Stimulated activated CD8-positive, alpha-beta memory T cell treated with anti-CD3 and anti-CD28 coated beads, Interleukin-12 subunit alpha, Interleukin-12 subunit beta, amount 100 ng/mL, for 4 hours (primary cell): ENCODE measurements around the gene HBM.
"Not testable (repeated sequence)": the region's sequence is repeated elsewhere in the genome, so short reads cannot be mapped to it uniquely, and the experiment has no call there.

ENCODE experiments used
- DNase-seq: peaks from one replicate; pipeline ENCODE4 v3.0.0-alpha.2; 2020; ENCODE audit warnings: low read depth

The HBM gene

DNA sequence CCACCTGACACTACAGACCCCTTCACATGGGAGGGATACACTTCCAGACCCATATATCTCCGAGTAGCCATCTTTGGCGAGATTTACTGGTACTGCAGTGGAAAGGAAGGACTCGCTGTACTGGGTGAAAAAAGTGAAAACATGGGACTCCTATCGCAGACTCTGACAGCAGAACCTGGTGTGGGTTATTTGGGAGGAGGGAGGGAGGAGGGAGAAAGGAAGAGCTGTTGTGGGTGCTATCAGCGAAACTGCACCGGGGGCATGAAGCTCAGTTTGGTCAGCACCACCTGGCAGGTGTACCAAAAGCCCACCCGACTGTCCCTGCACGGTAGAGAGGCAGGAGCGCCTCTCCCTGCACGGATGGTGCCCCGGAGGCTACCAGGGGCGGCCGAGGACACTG lies 19.4 kb downstream of the HBM start:
- DNase-seq = no peak

DNA sequence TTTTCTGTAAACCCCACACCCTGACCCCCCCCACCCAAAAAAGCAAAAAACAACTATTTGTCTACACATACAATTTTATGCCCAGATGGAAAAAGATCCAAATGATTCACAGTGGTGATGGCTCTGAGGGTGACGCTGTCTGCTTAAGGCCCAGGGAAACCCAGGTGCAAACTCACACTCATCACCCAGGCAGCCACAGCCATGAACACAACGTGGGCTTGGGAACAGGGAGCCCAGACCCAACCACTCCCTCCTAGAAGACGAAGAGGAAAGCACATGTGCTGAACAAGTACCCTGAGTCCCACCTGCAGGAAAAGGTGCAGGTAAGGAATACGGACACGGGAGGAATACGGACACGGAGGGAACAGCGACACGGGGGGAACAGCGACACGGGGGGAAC lies 19.9 kb downstream of the HBM start:
- DNase-seq = no peak

DNA sequence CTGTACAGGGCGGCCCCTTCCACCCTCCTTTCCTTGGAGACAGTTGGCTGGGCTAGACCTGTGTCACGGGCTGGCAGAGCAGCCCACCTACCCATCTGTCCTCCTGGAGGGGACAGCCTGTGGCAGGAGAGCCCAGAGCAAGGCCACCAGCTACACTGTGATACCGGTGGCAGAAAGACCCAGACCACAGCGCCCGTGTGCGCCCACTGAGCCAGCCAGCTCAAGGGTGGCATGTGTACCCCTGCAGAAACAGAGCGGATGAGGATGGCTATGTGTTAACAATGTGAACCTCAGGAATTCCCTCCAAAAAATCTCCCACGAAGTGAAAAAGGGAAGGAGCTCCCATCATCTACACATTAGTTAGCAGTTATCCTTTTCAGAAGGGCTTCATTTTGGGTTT lies 21.6 kb downstream of the HBM start:
- no peak for DNase-seq

DNA sequence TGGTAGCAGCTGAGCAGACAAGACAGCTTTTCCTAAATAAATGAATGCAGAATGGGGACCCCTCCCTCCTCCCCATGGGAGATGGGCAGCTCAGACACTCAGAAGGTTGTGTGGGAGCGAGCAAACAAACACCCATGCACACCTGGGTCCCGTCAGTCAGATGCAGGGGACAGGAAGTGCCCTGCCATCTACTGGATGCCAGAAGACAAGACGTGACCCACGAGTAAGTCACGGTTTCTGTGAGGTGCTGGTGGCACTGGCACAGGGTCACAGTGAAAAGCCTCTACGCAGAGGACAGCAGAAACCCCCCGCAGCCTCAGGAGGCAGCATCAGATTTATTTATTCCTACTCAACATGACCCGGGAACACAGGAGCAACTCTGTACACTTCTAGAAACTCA lies 22.9 kb downstream of the HBM start:
- no peak for DNase-seq

DNA sequence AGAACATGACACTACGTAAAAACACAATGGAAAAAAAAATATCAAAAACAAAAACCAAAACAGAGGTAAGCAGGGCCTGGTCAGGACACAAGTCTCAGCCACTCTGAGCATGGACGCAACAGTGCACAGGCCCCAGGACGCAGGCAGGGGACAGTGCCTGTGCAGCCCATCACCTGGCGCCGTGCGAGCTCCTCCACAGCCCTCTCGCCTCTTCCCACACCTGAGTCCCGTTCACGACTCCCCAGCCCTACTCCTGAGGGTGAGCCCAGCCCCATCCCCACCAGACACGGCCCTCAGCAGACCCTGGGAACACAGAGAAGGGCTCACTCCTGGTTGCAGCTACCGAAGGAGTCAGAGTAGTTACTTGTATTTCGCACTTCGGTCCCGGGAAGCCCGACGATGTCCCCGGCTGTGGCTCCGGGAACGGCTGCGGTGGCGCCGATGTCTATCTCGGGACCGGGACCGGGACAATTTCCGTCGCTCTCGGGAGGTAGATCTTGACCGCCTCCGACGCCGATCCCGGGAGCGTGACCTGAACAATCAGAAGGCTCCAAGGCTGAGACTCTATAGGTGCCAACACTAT lies 23.9 kb downstream of the HBM start:
- no peak for DNase-seq

DNA sequence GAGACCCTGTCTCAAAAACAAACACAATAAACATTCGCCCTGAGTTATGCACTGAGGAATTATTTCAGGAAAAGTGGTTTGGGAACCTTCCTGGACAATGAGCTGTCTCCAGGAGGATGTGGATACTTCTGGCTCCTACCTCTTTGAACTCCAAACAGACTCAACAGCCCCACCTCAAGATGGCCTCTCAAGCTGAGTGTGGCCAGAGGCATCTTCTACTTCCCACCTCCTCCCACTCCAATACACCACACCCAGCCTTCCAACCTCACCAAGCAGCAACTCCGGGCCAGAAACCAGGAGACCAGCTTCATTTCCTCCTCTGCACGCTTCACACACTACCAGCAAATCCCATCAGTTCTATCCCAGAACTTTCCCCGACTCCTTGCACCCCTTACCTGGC lies 26.1 kb downstream of the HBM start:
- no peak for DNase-seq

DNA sequence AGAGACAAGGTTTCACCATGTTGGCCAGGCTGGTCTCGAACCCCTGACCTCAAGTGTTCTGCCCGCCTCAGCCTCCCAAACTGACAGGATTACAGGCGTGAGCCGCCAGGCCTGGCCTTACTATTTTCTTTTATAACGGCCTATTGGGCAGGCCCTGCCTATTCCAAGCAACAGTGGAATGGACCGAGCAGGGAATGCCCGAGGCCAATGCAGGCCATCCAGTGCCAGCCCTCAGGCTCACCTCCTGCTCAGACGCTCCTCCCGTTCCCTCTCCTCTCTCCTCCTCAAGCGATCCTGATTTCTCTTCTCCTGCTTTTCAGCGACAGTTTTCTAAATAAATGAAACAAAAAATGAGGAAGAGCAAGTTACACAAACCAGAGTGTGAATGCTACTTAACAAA lies 26.9 kb downstream of the HBM start:
- DNase-seq = no peak

DNA sequence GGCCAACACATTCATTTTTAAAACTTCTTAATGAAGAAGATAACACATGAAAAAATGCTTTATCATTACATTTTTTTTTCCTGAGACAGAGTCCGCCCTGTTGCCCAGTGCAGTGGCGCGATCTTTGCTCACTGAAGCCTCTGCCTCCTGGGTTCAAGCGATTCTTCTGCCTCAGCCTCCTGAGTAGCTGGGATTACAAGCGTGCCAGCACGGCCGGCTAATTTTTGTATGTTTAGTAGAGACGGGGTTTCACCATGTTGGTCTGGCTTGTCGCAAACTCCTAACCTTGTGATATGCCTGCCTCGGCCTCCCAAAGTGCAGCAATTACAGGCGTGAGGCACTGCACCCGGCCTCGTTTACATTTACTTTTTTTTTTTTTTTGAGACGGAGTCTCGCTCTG lies 27.7 kb downstream of the HBM start:
- DNase-seq = no peak

DNA sequence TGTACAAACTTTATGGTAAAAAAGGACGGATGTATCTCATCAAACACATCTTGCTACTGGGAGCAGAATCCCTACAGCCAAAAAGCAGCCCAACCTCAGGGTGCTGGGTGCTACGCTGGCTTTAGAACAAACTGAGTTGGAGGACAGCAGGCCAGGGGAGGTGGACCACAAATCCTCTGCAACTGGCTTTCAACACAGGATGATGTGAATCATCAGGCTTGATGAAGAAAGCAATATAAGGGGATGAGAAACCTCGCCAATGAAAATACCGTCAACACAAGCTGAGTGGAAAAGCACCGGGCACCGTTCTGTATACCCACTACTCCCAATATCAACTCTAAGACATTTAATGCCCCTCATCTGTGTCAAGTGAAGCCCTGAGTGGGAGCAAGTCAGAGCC lies 28.7 kb downstream of the HBM start:
- no peak for DNase-seq

DNA sequence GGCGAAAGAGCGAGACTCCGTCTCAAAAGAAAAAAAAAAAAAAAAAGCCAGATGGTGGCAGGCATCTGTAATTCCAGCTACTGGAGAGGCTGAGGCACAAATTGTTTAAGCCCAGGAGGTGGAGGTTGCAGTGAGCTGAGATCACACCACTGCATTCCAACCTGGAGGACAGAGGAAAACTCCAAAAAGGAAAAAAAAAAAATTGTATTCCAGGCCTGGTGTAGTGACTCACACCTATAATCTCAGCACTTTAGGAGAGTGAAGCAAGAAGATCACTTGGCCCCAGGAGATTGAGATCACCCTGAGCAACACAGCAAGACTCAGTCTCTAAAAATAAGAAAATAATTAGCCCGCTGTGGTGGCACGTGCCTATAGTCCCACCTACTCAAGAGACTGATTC lies 34.6 kb downstream of the HBM start:
- DNase-seq = no peak

DNA sequence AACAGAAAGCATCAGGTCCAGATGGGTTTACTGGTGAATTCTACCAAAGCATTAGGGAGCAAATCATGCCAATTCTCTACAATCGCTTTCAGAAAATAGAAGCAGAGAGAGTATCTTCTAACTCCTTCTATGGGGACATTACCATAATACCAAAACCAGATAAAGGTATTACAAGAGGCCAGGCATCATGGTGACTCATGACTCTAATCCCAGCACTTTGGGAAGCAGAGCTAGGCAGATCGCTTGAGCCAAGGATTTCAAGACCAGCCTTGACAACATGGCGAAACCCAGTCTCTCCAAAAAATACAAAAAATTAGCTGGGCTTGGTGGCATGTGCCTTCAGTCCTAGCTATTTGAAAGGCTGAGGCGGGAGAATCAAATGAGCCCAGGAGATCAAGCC lies 37.5 kb downstream of the HBM start:
- DNase-seq = no peak

DNA sequence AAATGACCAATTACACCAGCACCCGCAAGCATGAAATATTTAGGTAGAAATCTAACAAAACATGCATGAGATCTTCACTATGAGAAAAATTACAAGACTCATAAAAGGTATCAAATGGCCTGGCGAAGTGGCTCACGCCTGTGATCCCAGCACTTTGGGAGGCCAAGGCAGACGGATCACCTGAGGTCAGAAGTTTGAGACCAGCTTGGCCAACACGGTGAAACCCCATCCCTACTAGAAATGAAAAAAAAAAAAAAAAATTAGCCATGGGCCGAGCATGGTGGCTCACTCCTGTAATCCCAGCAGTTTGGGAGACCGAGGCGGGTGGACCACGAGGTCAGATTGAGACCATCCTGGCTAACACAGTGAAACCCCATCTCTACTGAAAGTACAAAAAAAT lies 38.3 kb downstream of the HBM start:
- DNase-seq = not testable (repeated sequence)

DNA sequence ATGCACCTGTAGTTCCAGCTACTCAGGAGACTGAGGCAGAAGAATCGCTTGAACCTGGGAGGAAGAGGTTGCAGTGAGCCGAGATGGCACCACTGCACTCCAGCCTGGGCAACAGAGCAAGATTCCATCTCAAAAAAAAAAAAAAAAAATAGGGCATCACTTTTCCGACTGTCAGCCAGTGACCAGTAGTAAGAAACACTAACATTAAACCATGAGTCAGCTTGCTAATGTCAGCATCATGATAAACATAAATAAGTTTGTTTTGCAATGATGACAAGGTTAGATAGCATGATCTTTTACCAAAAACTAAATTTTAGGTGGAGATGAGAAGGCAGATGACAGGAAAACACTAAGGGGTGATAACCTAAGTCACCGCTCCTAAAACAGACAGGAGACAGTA lies 43.6 kb downstream of the HBM start:
- not testable (repeated sequence) for DNase-seq

DNA sequence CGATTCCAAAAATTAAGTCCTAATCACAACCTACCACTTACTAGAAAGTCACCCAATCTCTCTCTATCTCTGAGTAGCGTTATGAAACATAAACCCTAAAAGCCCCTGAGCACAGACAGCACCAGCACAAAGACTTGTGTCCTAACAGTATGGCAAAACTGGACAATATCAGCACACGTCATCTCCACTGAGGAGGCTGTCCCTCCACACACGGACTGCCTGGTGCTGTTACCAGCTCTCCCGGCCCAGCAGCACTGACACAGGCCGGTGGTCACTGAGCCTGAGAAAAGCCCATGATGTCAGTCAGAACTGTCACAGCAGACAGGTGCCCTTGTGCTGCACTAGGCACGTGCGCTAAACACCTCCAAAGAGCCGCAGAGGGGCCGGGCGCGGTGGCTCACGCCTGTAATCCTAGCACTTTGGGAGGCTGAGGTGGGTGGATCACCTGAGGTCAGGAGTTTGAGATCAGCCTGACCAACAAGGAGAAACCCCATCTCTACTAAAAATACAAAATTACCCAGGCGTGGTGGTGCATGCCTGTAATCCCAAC lies 45.9 kb downstream of the HBM start:
- DNase-seq = not testable (repeated sequence)

DNA sequence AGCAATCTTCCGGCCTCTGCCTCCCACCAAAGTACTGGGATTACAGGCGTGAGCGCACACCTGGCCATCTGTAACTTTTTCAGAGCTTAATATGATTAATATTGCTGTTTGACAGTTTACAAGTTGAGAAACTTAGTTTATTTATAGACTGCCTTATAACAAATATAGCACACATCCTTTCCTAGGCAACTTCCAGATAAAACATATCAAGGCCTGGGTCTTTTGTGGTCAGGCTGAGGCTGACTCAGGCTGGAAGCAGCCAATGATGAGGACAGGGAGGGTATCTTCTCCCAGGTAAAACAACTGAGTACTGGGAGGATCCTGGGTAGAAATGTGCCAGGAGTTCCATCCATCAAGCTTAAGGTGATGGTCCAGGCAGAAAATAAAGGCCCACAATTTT lies 47.2 kb downstream of the HBM start:
- DNase-seq = no peak
